SK-MEL-5 (cell line): ENCODE measurements around the gene KCNH5. TPM values are rescaled to one million over a fixed set of nuclear protein-coding genes. Genes with fewer than 3 reads are reported as not detected.
"Not testable (repeated sequence)": the region's sequence is repeated elsewhere in the genome, so short reads cannot be mapped to it uniquely, and the experiment has no call there.

Experiments used
- DNase-seq: peaks from one replicate; pipeline ENCODE4 v3.0.0-alpha.2; 2016; ENCODE audit warnings: low read depth, low spot score
- in situ Hi-C: cut with HindIII; loops from 2 replicates; pipeline ENCODE4 v1.10.0; 2016; ENCODE audit warnings: low sequenced_read_pairs, high pct_unique_total_duplicates, low pct_unique_long_range_greater_than_20kb
- total RNA-seq: library from RNA; depleted of rRNA; stranded (reverse); fragments of >200 nt; shearing (Covaris generic); gene quantifications from 2 replicates; pipeline ENCODE4 v1.2.3, GENCODE V29; 2014

The KCNH5 gene
- total RNA-seq, 1 experiment from 2014 or later, result 1.9 TPM

GRCh38 chr14:62800577-62800976, 244.7 kb downstream of the KCNH5 start:
- no peak for DNase-seq
- in situ Hi-C loops, result no loop called here

GRCh38 chr14:62796431-62796830, 248.8 kb downstream of the KCNH5 start:
- in situ Hi-C loops, result no loop called here
- no peak for DNase-seq

GRCh38 chr14:62792578-62792977, 252.7 kb downstream of the KCNH5 start:
- no peak for DNase-seq
- in situ Hi-C loops, result no loop called here

GRCh38 chr14:62781328-62781727, 263.9 kb downstream of the KCNH5 start:
- in situ Hi-C loops, DNase-seq: not testable (repeated sequence)

GRCh38 chr14:62778852-62779251, 266.4 kb downstream of the KCNH5 start:
- in situ Hi-C loops, result no loop called here
- DNase-seq, result no peak

GRCh38 chr14:62778310-62778709, 266.9 kb downstream of the KCNH5 start:
- DNase-seq, result no peak
- in situ Hi-C loops, result no loop called here

- no peak for DNase-seq
- in situ Hi-C loops, result no loop called here
Measured at GRCh38 chr14:62777510-62777909, 267.7 kb downstream of the KCNH5 start.

- DNase-seq, result no peak
- in situ Hi-C loops, result no loop called here
Measured at GRCh38 chr14:62776300-62776699, 269.0 kb downstream of the KCNH5 start.

GRCh38 chr14:62768753-62769152, 276.5 kb downstream of the KCNH5 start:
- no peak for DNase-seq
- in situ Hi-C loops, result no loop called here

GRCh38 chr14:62763951-62764350, 281.3 kb downstream of the KCNH5 start:
- in situ Hi-C loops, result no loop called here
- DNase-seq, result no peak

- in situ Hi-C loops, result no loop called here
- DNase-seq, result no peak
Measured at GRCh38 chr14:62759796-62760195, 285.5 kb downstream of the KCNH5 start.

GRCh38 chr14:62746881-62747280, 298.4 kb downstream of the KCNH5 start:
- in situ Hi-C loops, result not testable (repeated sequence)

GRCh38 chr14:62745496-62745895, 299.8 kb downstream of the KCNH5 start:
- no peak for DNase-seq
- in situ Hi-C loops, result no loop called here

More at GRCh38 chr14:62746881-62747280, 298.4 kb downstream of the KCNH5 start:
- not testable (repeated sequence) for DNase-seq

- in situ Hi-C loops, result no loop called here
- no peak for DNase-seq
Measured at GRCh38 chr14:62743560-62743959, 301.7 kb downstream of the KCNH5 start.

- no peak for DNase-seq
- in situ Hi-C loops, result no loop called here
Measured at GRCh38 chr14:62743118-62743517, 302.1 kb downstream of the KCNH5 start.

GRCh38 chr14:62739647-62740046, 305.6 kb downstream of the KCNH5 start:
- no peak for DNase-seq
- in situ Hi-C loops, result no loop called here

- DNase-seq, result no peak
- in situ Hi-C loops, result no loop called here
Measured at GRCh38 chr14:62736048-62737043, 308.9 kb downstream of the KCNH5 start.

- in situ Hi-C loops, result no loop called here
- no peak for DNase-seq
Measured at GRCh38 chr14:62734831-62735230, 310.4 kb downstream of the KCNH5 start.

- in situ Hi-C loops, result no loop called here
- DNase-seq, result no peak
Measured at GRCh38 chr14:62722406-62722805, 322.9 kb downstream of the KCNH5 start.
